Measurements from ENCODE around the gene PRMT9. TPM values are rescaled to one million over a fixed set of nuclear protein-coding genes. Genes with fewer than 3 reads are reported as not detected.

The PRMT9 gene
- total RNA-seq, 1 experiment from 2014 or later = 10.5 TPM

GRCh38 chr4:147633113-147633512, 50.9 kb downstream of the PRMT9 start:
- Mint-ChIP-seq H3K36me3 (ENCODE audit: insufficient read depth in 1 of 3, low read depth in 3 of 3) (peaks cover 23 to 66% (median 56%) of the 10 kb centered on the region in 3 experiments), H3K9me3 (no peaks in the 10 kb centered on the region), H3K27me3 (ENCODE audit: low read depth) (no peaks in the 10 kb centered on the region), H3K27ac (peak overlapping the region in 2 of 3 experiments; percentile 68 to 94; a peak in 3 of 7 replicates), H3K4me1 (peaks cover 16 to 20% of the 10 kb centered on the region in 2 experiments), H3K4me3 (no peak overlapping the region)
- no peak for TF ChIP-seq CTCF (conservative IDR thresholded peaks at IDR 0.05)
- H3K27ac ChIP-seq (ENCODE audit: insufficient read length, low read depth, low read length) = no peak overlapping the region
- no peak overlapping the region for H3K18ac ChIP-seq (ENCODE audit: insufficient read length, low read depth, low read length)
- no peak overlapping the region for H3T11ph ChIP-seq (ENCODE audit: low read length)
- no peak overlapping the region for H4K8ac ChIP-seq (replicated peaks; ENCODE audit: insufficient read length, low read depth, low read length)
- H3K79me2 ChIP-seq (ENCODE audit: insufficient read depth, low read length) = no peaks in the 10 kb centered on the region
- no peak overlapping the region for H2BK12ac ChIP-seq (ENCODE audit: insufficient read length, low read depth, low read length)
- H4K91ac ChIP-seq (ENCODE audit: insufficient read length, low read depth, low read length) = no peak overlapping the region
- H2BK120ac ChIP-seq (ENCODE audit: low read depth, low read length, poor library complexity, severe bottlenecking) = no peak overlapping the region
- H3K23me2 ChIP-seq (ENCODE audit: insufficient read length, low read depth, low read length, poor library complexity, severe bottlenecking) = no peaks in the 10 kb centered on the region
- no peaks in the 10 kb centered on the region for H3K4me1 ChIP-seq (ENCODE audit: insufficient read depth, low read length)
- H3K56ac ChIP-seq (ENCODE audit: insufficient read length, low read depth, low read length) = no peak overlapping the region
- no peak overlapping the region for H4K5ac ChIP-seq (ENCODE audit: insufficient read length, low read depth, low read length)
- H3K14ac ChIP-seq (ENCODE audit: insufficient read depth, low read length) = no peak overlapping the region
- no peak overlapping the region for H2BK20ac ChIP-seq (ENCODE audit: low read depth, low read length, poor library complexity, severe bottlenecking)
- H2AK5ac ChIP-seq (ENCODE audit: insufficient read length, low read length) = no peak overlapping the region
- no peak overlapping the region for H3K4ac ChIP-seq (ENCODE audit: low read depth, low read length)
- H3K9ac ChIP-seq (ENCODE audit: extremely low read depth, insufficient read length, low read length) = no peak overlapping the region
- no peak overlapping the region for H2BK15ac ChIP-seq (ENCODE audit: low read depth, low read length)
- H3K27me3 ChIP-seq (ENCODE audit: insufficient read depth, low read length) = no peaks in the 10 kb centered on the region
- H3K9me3 ChIP-seq (ENCODE audit: control insufficient read depth, low read depth, low read length) = no peaks in the 10 kb centered on the region
- H3K79me1 ChIP-seq (ENCODE audit: insufficient read depth, low read depth, low read length, poor library complexity, severe bottlenecking) = no peaks in the 10 kb centered on the region
- H3K4me2 ChIP-seq (ENCODE audit: insufficient read depth, insufficient read length, low read length) = no peak overlapping the region
- H2AFZ ChIP-seq (ENCODE audit: low read length) = no peak overlapping the region
- no peak overlapping the region for H3K23ac ChIP-seq (ENCODE audit: insufficient read length, low read depth, low read length)
- WGBS (ENCODE audit: extremely low coverage, insufficient read length, low lambda C conversion rate) = no CpG with 5 or more reads among the region's 3 CpGs
- H2BK5ac ChIP-seq (ENCODE audit: insufficient read length, low read length) = no peak overlapping the region
- DNase-seq = no peak
- no peaks in the 10 kb centered on the region for H4K20me1 ChIP-seq (ENCODE audit: control insufficient read depth, insufficient read depth, insufficient read length)

Data from H9 (cell line).